ENCODE data around the gene SPATA3. TPM values are rescaled to one million over a fixed set of nuclear protein-coding genes. Genes with fewer than 3 reads are reported as not detected.

Gene SPATA3
- total RNA-seq, 4 donors from 2014 or later, result not detected

- no peak overlapping the region for H3K27ac ChIP-seq
- TF ChIP-seq EP300 (IDR thresholded peaks at IDR 0.05; ENCODE audit: low read depth) (no peak), POLR2A (IDR thresholded peaks at IDR 0.05) (no peak), POLR2AphosphoS5 (IDR thresholded peaks at IDR 0.05) (no peak)
- TF ChIP-seq, protein P1, sequence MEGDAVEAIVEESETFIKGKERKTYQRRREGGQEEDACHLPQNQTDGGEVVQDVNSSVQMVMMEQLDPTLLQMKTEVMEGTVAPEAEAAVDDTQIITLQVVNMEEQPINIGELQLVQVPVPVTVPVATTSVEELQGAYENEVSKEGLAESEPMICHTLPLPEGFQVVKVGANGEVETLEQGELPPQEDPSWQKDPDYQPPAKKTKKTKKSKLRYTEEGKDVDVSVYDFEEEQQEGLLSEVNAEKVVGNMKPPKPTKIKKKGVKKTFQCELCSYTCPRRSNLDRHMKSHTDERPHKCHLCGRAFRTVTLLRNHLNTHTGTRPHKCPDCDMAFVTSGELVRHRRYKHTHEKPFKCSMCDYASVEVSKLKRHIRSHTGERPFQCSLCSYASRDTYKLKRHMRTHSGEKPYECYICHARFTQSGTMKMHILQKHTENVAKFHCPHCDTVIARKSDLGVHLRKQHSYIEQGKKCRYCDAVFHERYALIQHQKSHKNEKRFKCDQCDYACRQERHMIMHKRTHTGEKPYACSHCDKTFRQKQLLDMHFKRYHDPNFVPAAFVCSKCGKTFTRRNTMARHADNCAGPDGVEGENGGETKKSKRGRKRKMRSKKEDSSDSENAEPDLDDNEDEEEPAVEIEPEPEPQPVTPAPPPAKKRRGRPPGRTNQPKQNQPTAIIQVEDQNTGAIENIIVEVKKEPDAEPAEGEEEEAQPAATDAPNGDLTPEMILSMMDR (IDR thresholded peaks at IDR 0.05), result no peak
- no peaks in the 10 kb centered on the region for H3K27me3 ChIP-seq
- no peaks in the 10 kb centered on the region for H3K36me3 ChIP-seq
- no peak for DNase-seq
- WGBS, 2 donors (ENCODE audit: low coverage in 1 of 2), result 70 to 87% methylated on average over 3 to 10 of the region's 10 CpGs
- H3K4me3 ChIP-seq, result no peak overlapping the region
- intact Hi-C loops (cut with DNase I; ENCODE audit: low total_unique reads), result no loop called here
- no peaks in the 10 kb centered on the region for H3K9me3 ChIP-seq
- H3K4me1 ChIP-seq, result no peaks in the 10 kb centered on the region
- in situ Hi-C loops (cut with MboI; ENCODE audit: low pct_ligation_motif_present in 1 of 4, low pct_unique_long_range_greater_than_20kb in 1 of 4, low sequenced_read_pairs in 3 of 4), result no loop called here
These were observed 11.6 kb downstream of the SPATA3 start for GRCh38 chr2:231007286-231008098.

GRCh38 chr2:231008131-231008530 is 12.2 kb downstream of the SPATA3 start:
- Histone ChIP-seq H3K36me3 (no peaks in the 10 kb centered on the region), H3K27ac (no peak overlapping the region), H3K27me3 (no peaks in the 10 kb centered on the region), H3K4me1 (no peaks in the 10 kb centered on the region), H3K4me3 (no peak overlapping the region), H3K9me3 (no peaks in the 10 kb centered on the region)
- WGBS, 2 donors (ENCODE audit: low coverage in 1 of 2), result 93% methylated on average over 6 of the region's 6 CpGs; no CpG with 5 or more reads in 1 of the 2 donors
- DNase-seq, result no peak
- no peak for TF ChIP-seq EP300 (IDR thresholded peaks at IDR 0.05; ENCODE audit: low read depth)
- TF ChIP-seq, protein P1 (IDR thresholded peaks at IDR 0.05), result no peak
- no peak for TF ChIP-seq POLR2A (IDR thresholded peaks at IDR 0.05)
- TF ChIP-seq POLR2AphosphoS5 (IDR thresholded peaks at IDR 0.05), result no peak
- in situ Hi-C loops (cut with MboI; ENCODE audit: low pct_ligation_motif_present in 1 of 4, low pct_unique_long_range_greater_than_20kb in 1 of 4, low sequenced_read_pairs in 3 of 4) (no loop called here), intact Hi-C loops (cut with DNase I; ENCODE audit: low total_unique reads) (no loop called here)

DNA sequence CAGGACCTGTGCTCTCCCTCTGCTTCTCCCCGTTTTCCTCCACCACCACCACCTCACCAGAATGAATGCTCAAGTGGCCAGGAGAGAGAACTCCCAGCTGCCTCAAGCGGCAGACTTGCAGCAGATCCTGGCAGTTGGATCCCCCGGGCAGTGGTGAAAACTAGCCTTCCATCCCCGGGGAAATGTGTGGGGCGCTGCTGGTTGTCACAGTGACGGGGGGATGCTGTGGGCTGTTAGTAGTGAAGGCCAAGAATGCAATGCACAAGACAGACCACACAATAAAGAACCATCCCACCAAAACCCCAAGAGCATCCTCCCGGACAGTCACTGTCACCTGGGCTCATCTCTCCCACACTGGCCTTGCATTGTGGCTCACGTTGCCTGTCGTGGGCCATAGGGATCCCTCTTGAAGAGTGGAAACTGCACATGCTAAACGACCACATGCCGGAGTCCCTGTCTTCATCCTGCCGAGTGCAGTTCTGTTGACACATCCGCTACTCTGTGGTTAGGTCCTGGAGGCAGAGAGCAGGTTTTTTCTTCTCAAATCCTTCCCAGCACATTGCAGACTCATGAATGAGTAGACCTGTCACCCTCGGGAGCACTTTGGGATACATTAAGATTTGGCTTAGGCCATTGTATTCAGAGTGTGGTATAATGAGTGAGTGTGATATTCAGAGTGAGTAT is 13.5 kb downstream of the SPATA3 start:
- no peaks in the 10 kb centered on the region for H3K9me3 ChIP-seq
- DNase-seq, result no peak
- intact Hi-C loops (cut with DNase I; ENCODE audit: low total_unique reads) (no loop called here), in situ Hi-C loops (cut with MboI; ENCODE audit: low pct_ligation_motif_present in 1 of 4, low pct_unique_long_range_greater_than_20kb in 1 of 4, low sequenced_read_pairs in 3 of 4) (no loop called here)
- no peaks in the 10 kb centered on the region for H3K36me3 ChIP-seq
- H3K27ac ChIP-seq, result no peak overlapping the region
- WGBS, 2 donors (ENCODE audit: low coverage in 1 of 2), result 27 to 71% methylated on average over 2 to 14 of the region's 14 CpGs
- no peaks in the 10 kb centered on the region for H3K4me1 ChIP-seq
- TF ChIP-seq POLR2AphosphoS5 (IDR thresholded peaks at IDR 0.05), result no peak
- TF ChIP-seq EP300 (IDR thresholded peaks at IDR 0.05; ENCODE audit: low read depth), result no peak
- TF ChIP-seq POLR2A (IDR thresholded peaks at IDR 0.05), result no peak
- TF ChIP-seq, protein P1 (IDR thresholded peaks at IDR 0.05), result no peak
- H3K27me3 ChIP-seq, result no peaks in the 10 kb centered on the region
- H3K4me3 ChIP-seq, result no peak overlapping the region

- Histone ChIP-seq H3K4me3 (no peak overlapping the region), H3K27ac (no peak overlapping the region), H3K4me1 (no peaks in the 10 kb centered on the region), H3K27me3 (no peaks in the 10 kb centered on the region), H3K36me3 (no peaks in the 10 kb centered on the region), H3K9me3 (no peaks in the 10 kb centered on the region)
- DNase-seq, result no peak
- TF ChIP-seq POLR2AphosphoS5 (IDR thresholded peaks at IDR 0.05), result no peak
- TF ChIP-seq, protein P1 (IDR thresholded peaks at IDR 0.05), result no peak
- TF ChIP-seq EP300 (IDR thresholded peaks at IDR 0.05; ENCODE audit: low read depth), result no peak
- no peak for TF ChIP-seq POLR2A (IDR thresholded peaks at IDR 0.05)
- WGBS, 2 donors (ENCODE audit: low coverage in 1 of 2), result 55 to 80% methylated on average over 1 to 2 of the region's 2 CpGs
- in situ Hi-C loops (cut with MboI; ENCODE audit: low pct_ligation_motif_present in 1 of 4, low pct_unique_long_range_greater_than_20kb in 1 of 4, low sequenced_read_pairs in 3 of 4) (no loop called here), intact Hi-C loops (cut with DNase I; ENCODE audit: low total_unique reads) (no loop called here)
These were observed 14.3 kb downstream of the SPATA3 start for GRCh38 chr2:231010201-231010730.
